ENCODE results near the gene PPM1A.

The PPM1A gene

GRCh38 chr14:60214415-60215126 is 34.5 kb upstream of the PPM1A start:
- no peak for DNase-seq (ENCODE audit: insufficient read length)
- TF ChIP-seq POLR2AphosphoS5 (IDR thresholded peaks at IDR 0.05; ENCODE audit: low read depth, low read length), result no peak
- TF ChIP-seq TAF1 (IDR thresholded peaks at IDR 0.05; ENCODE audit: borderline replicate concordance, low read depth, low read length), result no peak
- TF ChIP-seq POLR2A (IDR thresholded peaks at IDR 0.05; ENCODE audit: low read depth, low read length), result no peak
- no peak for FAIRE-seq

GRCh38 chr14:60215127-60215444 is 33.9 kb upstream of the PPM1A start:
- DNase-seq (ENCODE audit: insufficient read length) (no peak), FAIRE-seq (peak; percentile 24)
- TF ChIP-seq TAF1 (IDR thresholded peaks at IDR 0.05; ENCODE audit: borderline replicate concordance, low read depth, low read length) (no peak), POLR2AphosphoS5 (IDR thresholded peaks at IDR 0.05; ENCODE audit: low read depth, low read length) (no peak), POLR2A (IDR thresholded peaks at IDR 0.05; ENCODE audit: low read depth, low read length) (no peak)

GRCh38 chr14:60215520-60216420 is 33.3 kb upstream of the PPM1A start:
- TF ChIP-seq POLR2A (IDR thresholded peaks at IDR 0.05; ENCODE audit: low read depth, low read length) (no peak), TAF1 (IDR thresholded peaks at IDR 0.05; ENCODE audit: borderline replicate concordance, low read depth, low read length) (no peak), POLR2AphosphoS5 (IDR thresholded peaks at IDR 0.05; ENCODE audit: low read depth, low read length) (no peak)
- FAIRE-seq, result peak; percentile 17

GRCh38 chr14:60217713-60218112 is 31.3 kb upstream of the PPM1A start:
- FAIRE-seq (no peak), DNase-seq (ENCODE audit: insufficient read length) (no peak)
- no peak for TF ChIP-seq POLR2AphosphoS5 (IDR thresholded peaks at IDR 0.05; ENCODE audit: low read depth, low read length)
- TF ChIP-seq TAF1 (IDR thresholded peaks at IDR 0.05; ENCODE audit: borderline replicate concordance, low read depth, low read length), result no peak
- TF ChIP-seq POLR2A (IDR thresholded peaks at IDR 0.05; ENCODE audit: low read depth, low read length), result no peak

More at GRCh38 chr14:60215520-60216420, 33.3 kb upstream of the PPM1A start:
- no peak for DNase-seq (ENCODE audit: insufficient read length)

- TF ChIP-seq POLR2AphosphoS5 (IDR thresholded peaks at IDR 0.05; ENCODE audit: low read depth, low read length) (no peak), POLR2A (IDR thresholded peaks at IDR 0.05; ENCODE audit: low read depth, low read length) (no peak), TAF1 (IDR thresholded peaks at IDR 0.05; ENCODE audit: borderline replicate concordance, low read depth, low read length) (no peak)
- FAIRE-seq, result peak; percentile 75
- no peak for DNase-seq (ENCODE audit: insufficient read length)
Measured at GRCh38 chr14:60220084-60220483, 28.9 kb upstream of the PPM1A start.

- FAIRE-seq (no peak), DNase-seq (ENCODE audit: insufficient read length) (no peak)
- TF ChIP-seq POLR2AphosphoS5 (IDR thresholded peaks at IDR 0.05; ENCODE audit: low read depth, low read length), result no peak
- no peak for TF ChIP-seq TAF1 (IDR thresholded peaks at IDR 0.05; ENCODE audit: borderline replicate concordance, low read depth, low read length)
- no peak for TF ChIP-seq POLR2A (IDR thresholded peaks at IDR 0.05; ENCODE audit: low read depth, low read length)
Measured at GRCh38 chr14:60220917-60221316, 28.1 kb upstream of the PPM1A start.

- DNase-seq (ENCODE audit: insufficient read length) (no peak), FAIRE-seq (no peak)
- TF ChIP-seq TAF1 (IDR thresholded peaks at IDR 0.05; ENCODE audit: borderline replicate concordance, low read depth, low read length) (no peak), POLR2A (IDR thresholded peaks at IDR 0.05; ENCODE audit: low read depth, low read length) (no peak), POLR2AphosphoS5 (IDR thresholded peaks at IDR 0.05; ENCODE audit: low read depth, low read length) (no peak)
Measured at GRCh38 chr14:60221457-60221856, 27.6 kb upstream of the PPM1A start.

- DNase-seq (ENCODE audit: insufficient read length), result no peak
- no peak for TF ChIP-seq TAF1 (IDR thresholded peaks at IDR 0.05; ENCODE audit: borderline replicate concordance, low read depth, low read length)
- FAIRE-seq, result no peak
Measured at GRCh38 chr14:60222820-60223219, 26.2 kb upstream of the PPM1A start.

- no peak for TF ChIP-seq POLR2AphosphoS5 (IDR thresholded peaks at IDR 0.05; ENCODE audit: low read depth, low read length)
- no peak for TF ChIP-seq TAF1 (IDR thresholded peaks at IDR 0.05; ENCODE audit: borderline replicate concordance, low read depth, low read length)
- TF ChIP-seq POLR2A (IDR thresholded peaks at IDR 0.05; ENCODE audit: low read depth, low read length), result no peak
- DNase-seq (ENCODE audit: insufficient read length), result no peak
Measured at GRCh38 chr14:60225265-60225664, 23.8 kb upstream of the PPM1A start.

GRCh38 chr14:60226298-60226697 is 22.7 kb upstream of the PPM1A start:
- peak; percentile 17 for FAIRE-seq
- DNase-seq (ENCODE audit: insufficient read length), result no peak
- TF ChIP-seq POLR2AphosphoS5 (IDR thresholded peaks at IDR 0.05; ENCODE audit: low read depth, low read length) (no peak), TAF1 (IDR thresholded peaks at IDR 0.05; ENCODE audit: borderline replicate concordance, low read depth, low read length) (no peak), POLR2A (IDR thresholded peaks at IDR 0.05; ENCODE audit: low read depth, low read length) (no peak)

More at GRCh38 chr14:60225265-60225664, 23.8 kb upstream of the PPM1A start:
- no peak for FAIRE-seq

GRCh38 chr14:60227291-60227690 is 21.7 kb upstream of the PPM1A start:
- no peak for DNase-seq (ENCODE audit: insufficient read length)
- TF ChIP-seq POLR2AphosphoS5 (IDR thresholded peaks at IDR 0.05; ENCODE audit: low read depth, low read length) (no peak), POLR2A (IDR thresholded peaks at IDR 0.05; ENCODE audit: low read depth, low read length) (no peak), TAF1 (IDR thresholded peaks at IDR 0.05; ENCODE audit: borderline replicate concordance, low read depth, low read length) (no peak)
- no peak for FAIRE-seq

- no peak for FAIRE-seq
- TF ChIP-seq POLR2AphosphoS5 (IDR thresholded peaks at IDR 0.05; ENCODE audit: low read depth, low read length), result no peak
- no peak for TF ChIP-seq POLR2A (IDR thresholded peaks at IDR 0.05; ENCODE audit: low read depth, low read length)
- TF ChIP-seq TAF1 (IDR thresholded peaks at IDR 0.05; ENCODE audit: borderline replicate concordance, low read depth, low read length), result no peak
- DNase-seq (ENCODE audit: insufficient read length), result no peak
Measured at GRCh38 chr14:60229614-60230013, 19.4 kb upstream of the PPM1A start.
